Umbilical cord (tissue), 2 donors: Measurements from ENCODE around the gene ULK4. TPM values are rescaled to one million over a fixed set of nuclear protein-coding genes. Genes with fewer than 3 reads are reported as not detected.
"Not testable (repeated sequence)": the region's sequence is repeated elsewhere in the genome, so short reads cannot be mapped to it uniquely, and the experiment has no call there.

Experiments used
- DNase-seq: peaks from one replicate; pipeline ENCODE4 v3.0.0-alpha.2; 2015; ENCODE audit warnings: low spot score
- total RNA-seq: library from RNA; depleted of rRNA; stranded (reverse); fragments of >200 nt; gene quantifications from one replicate; pipeline ENCODE4 v1.2.3, GENCODE V29; 2014; ENCODE audit warnings: low replicate concordance; ENCODE audit not compliant: insufficient read depth

ULK4 gene
- total RNA-seq, 1 donor from 2014 or later = 76.8 TPM

GRCh38 chr3:41960826-41961750 lies 815 bp downstream of the ULK4 start:
- DNase-seq = no peak

GRCh38 chr3:41956574-41956973 lies 5.3 kb downstream of the ULK4 start:
- DNase-seq = no peak

- no peak for DNase-seq
Observed at GRCh38 chr3:41955192-41955591, 6.7 kb downstream of the ULK4 start.

- DNase-seq = no peak
Observed at GRCh38 chr3:41943311-41943843, 18.5 kb downstream of the ULK4 start.

DNA sequence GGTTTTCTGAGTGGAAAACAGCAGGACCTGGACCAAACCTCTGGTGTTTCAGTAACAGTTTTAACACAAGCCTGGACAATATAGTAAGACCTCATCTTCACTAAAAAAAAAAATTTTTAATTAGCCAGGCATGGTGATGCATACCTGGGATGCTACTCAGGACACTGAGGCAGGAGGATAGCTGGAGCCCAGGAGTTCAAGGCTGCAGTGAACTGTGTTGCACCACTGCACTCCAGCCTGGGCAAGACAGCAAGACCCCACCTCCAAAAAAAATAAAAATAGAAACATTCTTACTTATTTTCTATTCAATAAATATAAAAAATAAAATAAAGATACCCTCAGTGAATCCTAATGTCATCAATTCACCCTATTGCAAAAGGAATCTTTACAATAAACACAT lies 21.5 kb downstream of the ULK4 start:
- DNase-seq = no peak

DNA sequence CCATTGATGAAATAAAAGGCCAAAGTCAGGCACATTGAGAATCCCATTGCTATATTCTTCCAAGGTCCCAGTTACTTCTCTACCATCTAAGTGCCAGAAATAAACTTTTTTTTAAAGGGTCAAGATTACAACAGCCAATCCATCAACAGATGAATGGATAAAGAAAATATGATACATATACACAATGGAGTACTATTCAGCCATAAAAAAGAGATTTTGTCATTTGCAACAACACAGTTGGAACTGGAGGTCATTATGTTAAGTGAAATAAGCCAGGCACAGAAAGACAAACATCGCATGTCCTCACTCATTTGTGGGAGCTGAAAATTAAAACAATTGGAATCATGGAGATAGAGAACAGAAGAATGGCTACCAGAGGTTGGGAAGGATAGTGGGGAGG lies 25.5 kb downstream of the ULK4 start:
- DNase-seq = no peak

DNA sequence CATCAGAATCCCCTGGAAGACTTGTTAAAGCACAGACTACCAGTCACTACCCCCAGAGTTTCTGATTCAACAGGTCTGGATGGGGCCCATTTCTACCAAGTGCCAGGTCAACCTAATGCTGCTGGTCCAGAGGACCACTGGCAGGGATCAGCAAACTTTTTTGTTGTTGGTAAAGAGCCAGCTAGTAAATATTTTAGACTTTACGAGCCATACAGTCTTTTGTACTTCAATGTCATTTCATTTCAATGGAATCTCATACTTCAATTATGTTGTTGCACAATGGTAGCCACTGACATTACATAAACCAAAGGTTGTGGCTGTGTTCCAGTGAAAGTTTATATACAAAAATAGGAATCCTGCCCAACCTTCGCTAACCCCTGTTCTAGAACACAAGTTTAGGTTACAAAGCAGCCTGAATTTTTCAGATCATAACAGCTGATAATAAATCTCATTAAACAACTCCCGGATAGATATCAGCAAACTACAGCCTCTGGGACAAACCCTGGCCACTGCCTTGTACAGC lies 28.7 kb downstream of the ULK4 start:
- peak; percentile 30 for DNase-seq

DNA sequence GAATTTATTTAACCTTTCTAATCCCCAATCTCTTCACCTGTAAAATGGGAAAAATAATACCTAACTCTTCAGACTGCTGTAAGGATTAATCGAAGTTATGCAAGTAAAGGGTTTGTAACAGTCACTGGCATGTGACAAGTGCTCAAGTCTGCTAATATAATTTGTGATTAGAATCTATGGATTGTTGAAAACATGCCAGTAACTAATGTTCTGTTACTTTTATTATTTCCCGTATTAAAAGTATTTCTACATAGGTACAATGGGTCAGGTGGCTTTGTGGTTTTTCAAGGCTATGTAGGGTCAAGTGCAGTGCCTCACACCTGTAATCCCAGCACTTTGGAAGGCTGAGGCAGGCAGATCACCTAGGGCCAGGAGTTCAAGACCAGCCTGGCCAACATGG lies 29.4 kb downstream of the ULK4 start:
- no peak for DNase-seq

GRCh38 chr3:41920406-41920965 lies 41.4 kb downstream of the ULK4 start:
- DNase-seq = no peak

GRCh38 chr3:41915353-41915752 lies 46.5 kb downstream of the ULK4 start:
- no peak for DNase-seq

DNA sequence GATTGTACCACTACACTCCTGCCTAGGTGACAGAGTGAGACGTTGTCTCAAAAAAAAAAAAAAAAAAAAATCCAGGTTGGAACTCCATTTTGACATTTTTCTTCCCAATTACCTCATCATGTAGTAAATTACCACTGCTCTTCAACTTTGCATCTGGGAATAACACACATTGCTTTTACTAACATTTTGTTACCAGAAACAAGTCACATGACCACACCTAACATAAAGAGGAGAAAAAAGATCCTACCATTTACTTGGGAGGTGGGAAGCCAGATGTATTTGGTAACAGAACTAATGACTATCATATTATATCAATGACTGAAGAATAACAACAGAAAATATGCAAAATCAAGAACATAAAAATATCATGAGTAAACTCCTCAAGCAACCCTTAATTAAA lies 49.6 kb downstream of the ULK4 start:
- DNase-seq = no peak

- no peak for DNase-seq
Observed at GRCh38 chr3:41907330-41908073, 54.4 kb downstream of the ULK4 start.

- no peak for DNase-seq
Observed at GRCh38 chr3:41900265-41900664, 61.6 kb downstream of the ULK4 start.

- DNase-seq = no peak
Observed at GRCh38 chr3:41898631-41899030, 63.3 kb downstream of the ULK4 start.

- DNase-seq = peak; percentile 49
Observed at GRCh38 chr3:41893977-41894376, 67.9 kb downstream of the ULK4 start.

GRCh38 chr3:41888368-41889076 lies 73.4 kb downstream of the ULK4 start:
- DNase-seq = no peak

- DNase-seq = peak; percentile 42
Observed at GRCh38 chr3:41882956-41883355, 78.9 kb downstream of the ULK4 start.

DNA sequence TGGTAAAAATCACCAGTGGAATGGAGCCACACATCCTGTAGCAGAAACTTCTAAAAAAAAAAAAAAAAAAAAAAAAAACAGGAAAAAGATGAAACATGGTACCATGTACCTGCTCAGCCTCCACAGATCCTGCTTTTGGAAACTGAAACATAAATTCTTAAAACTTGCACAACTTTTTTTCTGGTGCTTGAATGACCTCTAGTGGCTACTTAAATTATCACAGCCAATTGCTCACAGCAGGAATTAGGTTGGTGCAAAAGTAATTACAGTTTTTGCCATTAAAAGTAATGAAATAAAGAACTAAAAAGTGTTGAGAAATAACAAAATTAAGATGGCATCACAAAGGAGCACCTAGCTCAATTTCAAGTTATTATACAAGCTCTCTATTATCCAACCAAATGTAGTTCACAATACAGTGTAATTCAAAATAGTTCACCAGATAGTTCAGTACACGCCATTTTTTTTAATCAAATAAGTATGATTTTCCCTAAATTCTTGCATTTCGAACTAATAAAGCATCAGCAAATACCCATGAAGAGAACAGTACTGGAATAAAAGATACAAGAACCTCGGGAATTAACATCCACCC lies 80.6 kb downstream of the ULK4 start:
- peak; percentile 68 for DNase-seq

GRCh38 chr3:41880387-41880786 lies 81.5 kb downstream of the ULK4 start:
- DNase-seq = no peak

GRCh38 chr3:41877741-41878140 lies 84.2 kb downstream of the ULK4 start:
- not testable (repeated sequence) for DNase-seq

GRCh38 chr3:41874022-41874421 lies 87.9 kb downstream of the ULK4 start:
- no peak for DNase-seq
